HG02623 (cell line): ENCODE data around the gene SPOCD1.

Experiments
- ATAC-seq: cut with Tn5 transposase; IDR thresholded peaks from one replicate; pipeline ENCODE4 v1.9.1; 2021; ENCODE audit warnings: moderate library complexity; ENCODE audit not compliant: unreplicated experiment

The SPOCD1 gene

DNA sequence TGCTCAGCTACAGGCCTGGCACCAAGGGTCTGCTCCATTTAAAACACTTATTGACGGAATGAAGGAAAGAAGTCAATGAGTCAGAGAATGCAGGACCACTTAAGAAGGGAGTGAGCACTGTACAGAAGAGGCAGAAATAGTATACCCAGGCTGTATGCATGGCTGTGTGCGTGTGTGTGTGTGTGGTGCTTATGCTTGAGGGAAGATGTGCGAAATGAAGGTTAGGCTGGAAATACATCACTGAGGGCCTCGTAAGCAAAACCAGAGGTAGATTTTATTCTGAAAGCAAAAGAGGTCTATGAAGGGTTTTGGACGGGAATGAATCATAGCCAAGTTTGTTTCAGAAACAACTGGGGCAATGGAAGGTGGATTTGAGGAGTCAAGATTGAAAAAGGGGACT lies 42.0 kb downstream of the SPOCD1 start:
- no peak for ATAC-seq

DNA sequence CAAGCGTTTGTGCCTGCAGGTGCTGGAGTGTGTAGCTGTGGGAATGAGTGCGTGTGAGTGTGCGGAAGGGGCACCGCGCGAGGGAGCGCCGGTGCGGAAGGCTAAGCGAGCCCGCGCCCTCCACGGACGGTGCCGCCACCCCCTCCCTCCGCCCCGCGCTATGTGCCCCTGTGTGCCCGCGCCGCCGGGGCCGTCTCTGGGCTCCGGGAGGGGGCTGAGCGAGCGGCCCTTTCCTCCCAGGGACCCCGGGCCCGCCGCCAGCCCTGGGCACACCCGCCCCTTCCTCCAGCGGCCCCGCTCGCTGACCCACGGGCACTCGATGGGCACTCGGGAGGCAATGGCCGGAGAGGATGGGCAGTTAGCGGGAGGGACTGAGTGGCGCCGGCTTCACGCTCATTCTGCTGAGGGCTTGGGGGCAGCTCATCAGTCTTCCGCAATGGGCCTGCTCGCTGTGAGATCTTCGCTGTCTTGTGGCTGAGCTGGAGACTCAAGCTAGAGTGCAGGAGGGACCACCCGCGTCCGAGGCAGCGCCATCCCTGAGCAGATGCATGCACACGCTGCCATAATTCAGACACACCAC lies 43.1 kb downstream of the SPOCD1 start:
- ATAC-seq, result no peak

DNA sequence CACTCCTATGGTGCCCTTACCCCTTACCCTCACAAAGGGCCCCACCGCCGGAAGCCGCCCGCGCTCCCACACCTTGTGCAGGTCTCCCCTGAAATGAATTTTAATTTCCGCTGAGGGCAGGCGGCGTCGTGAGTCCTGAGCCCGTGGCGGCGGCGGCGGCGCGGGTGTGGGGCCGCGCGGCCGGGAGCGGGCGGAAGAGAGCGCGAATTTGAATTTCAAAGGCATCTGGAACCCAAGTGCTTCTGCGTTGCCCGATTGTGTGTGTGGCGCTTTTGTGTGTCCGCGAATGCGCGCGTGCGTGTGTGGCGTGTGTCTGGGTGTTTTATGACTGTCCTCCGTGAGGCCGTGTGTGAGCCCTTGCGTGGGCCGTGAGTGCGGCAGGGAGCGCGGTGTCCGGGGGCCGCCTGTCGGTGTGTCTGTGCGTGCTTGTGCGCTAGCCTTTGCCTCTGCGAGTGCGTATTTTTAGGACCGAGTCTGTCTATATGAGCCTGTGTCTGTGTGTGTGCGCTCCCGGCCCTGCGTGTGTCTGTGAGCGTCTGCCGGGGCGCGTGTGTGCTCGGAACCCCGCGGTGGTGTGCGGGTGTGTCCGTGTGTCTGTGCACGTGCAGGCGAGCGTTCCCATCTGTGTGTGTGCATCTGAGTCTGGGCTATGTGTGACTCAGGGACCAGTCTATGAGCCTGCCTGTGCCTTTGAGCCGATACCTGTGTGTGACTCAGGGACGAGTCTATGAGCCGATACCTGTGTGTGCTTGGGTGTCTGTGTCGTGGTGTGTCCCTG lies 43.7 kb downstream of the SPOCD1 start:
- no peak for ATAC-seq

DNA sequence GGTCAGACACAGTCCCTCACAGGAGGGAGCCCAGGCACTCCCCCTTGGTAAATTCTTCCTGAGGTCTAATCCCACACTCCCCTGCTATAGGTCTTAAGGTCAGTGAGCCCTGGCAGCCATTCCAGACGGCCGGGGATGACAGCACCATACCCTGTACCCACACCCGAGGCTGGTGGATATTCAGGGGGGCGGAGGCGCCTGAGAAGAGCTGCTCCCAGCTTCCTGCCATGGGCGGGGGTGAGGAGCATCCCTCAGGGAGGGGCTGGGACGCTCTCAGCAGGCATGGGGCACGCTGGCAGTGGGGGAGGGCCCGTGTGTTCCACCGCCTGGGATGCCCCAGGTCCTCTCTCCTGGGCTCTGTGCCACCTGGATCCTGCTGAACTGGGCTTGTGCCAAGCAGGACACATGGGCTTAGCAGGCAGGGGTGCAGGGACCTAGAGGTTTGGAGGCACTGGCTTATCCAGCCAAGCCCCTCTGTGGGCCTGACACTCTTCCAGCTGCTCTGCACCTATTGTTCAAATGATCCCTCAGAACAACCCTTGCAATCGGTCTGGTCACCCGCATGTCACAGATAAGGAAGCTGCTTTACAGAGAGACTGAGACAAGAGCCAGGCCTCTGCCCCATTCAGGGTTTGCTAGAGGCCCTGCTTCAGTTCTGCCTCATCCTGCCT lies 46.0 kb downstream of the SPOCD1 start:
- no peak for ATAC-seq

DNA sequence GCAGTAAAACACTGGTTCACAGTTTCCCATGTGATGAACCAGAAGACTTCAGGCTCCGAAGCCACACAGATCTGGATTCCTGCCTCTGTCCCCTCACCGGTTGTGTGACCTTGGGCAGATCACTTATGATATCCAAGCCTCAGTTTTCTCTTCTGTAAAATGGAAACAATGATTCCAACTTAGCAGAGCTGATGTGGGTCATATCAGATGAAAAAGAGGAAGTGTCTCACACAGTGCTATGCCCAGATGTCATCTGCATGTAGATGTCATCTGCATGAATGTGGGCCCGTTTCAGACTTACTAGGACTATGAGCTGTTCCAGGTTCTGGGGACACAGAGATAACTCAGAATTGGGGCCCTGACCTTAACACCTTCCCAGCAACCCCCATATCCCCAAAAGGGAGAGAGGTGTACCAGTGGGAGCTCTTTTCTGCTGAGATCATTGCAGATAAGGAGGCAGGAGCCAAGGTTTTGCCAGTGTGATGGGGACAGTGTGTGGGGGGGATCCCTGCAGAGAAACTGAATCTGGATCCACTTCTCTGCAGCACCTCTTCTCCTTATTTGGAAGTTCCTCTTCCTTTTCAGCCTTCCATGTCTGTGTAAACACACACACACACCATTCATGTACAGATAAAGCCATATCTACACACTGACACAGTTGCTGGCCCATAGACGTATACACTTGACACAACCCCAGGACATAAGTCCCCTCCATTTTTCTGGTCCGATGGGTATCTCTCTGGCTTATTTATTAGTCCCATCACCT lies 46.7 kb downstream of the SPOCD1 start:
- no peak for ATAC-seq

DNA sequence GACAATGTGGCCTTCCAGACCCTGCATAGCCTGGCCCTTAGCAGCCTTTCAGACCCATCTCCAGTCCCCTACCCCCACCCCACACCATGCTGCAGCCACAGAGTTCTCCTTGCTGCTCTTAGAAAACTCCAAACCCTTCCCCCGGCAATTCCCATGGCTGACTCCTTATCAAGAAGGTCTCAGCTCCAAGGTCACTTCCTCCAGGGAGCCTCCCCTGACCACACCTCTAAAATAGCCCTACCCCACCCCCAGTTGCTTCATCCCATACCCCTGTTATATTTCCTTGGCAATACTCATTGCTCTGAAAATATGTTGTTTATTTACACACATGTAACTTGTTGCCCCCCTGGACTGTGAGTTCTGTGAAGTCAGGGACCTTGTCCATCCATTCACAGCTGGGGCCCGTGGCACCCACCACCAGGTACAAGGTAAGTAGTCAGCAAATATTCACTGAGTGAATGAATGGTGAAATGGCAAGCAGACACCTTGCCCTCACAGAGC lies 47.4 kb downstream of the SPOCD1 start:
- no peak for ATAC-seq

DNA sequence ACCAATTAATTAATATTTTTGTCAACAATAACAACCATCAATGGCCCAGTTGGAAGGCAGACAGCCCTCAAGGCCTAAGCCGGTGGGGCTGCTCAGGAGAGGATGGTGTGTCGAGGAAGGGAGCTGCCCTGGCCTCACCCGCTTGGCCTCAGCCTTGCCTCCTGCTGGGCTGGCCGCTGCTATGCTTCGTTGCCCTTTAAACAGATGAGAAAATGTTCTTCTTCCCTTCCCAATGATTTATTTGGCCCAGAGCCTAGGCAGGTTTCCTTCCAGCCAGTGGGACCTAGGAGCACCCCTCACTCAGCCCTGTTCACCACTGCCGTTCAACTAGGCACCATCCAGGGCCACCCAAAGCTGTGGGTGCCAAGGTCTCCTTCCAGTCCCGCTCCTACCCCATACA lies 48.6 kb downstream of the SPOCD1 start:
- no peak for ATAC-seq

DNA sequence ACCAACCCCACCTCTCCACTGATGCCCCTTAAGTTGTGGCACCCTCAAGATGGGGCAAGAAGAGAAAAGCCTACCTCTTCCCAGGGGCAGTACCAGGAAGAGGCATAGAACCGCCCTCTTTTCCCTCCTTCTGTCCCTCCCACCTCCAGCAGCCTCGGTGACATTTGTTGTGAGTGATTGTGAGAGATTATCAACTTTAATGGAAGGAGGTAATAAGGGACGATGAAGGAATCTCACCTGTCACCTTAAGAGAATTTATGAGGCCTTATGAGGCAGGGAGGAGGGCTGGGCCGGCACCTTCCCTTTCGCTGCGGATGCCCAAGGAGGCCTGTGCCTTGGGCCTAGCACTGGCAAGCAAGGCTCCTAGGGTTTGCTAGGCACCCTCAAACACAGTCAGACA lies 50.3 kb downstream of the SPOCD1 start:
- ATAC-seq, result no peak

DNA sequence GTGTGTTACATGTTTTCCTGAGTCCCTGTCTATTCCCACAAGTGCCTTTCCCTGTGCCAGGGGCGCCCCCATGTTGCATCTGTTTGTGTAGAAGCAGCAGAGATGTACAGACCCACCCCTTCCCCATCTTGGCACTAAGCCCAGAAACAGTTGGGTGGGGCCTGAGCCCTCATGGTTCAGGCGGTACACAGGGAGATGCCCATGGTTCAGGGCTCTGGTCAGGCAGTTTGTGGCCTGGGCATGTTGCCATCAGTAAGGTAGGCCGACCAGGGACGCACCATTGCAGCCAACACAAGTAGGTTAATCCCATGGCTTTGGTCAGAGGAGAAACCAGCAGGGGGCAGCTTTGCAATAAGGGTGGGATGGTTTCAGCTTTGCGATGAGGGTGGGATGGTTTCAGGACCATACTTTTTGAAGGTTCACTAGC lies 50.8 kb downstream of the SPOCD1 start:
- ATAC-seq, result no peak

DNA sequence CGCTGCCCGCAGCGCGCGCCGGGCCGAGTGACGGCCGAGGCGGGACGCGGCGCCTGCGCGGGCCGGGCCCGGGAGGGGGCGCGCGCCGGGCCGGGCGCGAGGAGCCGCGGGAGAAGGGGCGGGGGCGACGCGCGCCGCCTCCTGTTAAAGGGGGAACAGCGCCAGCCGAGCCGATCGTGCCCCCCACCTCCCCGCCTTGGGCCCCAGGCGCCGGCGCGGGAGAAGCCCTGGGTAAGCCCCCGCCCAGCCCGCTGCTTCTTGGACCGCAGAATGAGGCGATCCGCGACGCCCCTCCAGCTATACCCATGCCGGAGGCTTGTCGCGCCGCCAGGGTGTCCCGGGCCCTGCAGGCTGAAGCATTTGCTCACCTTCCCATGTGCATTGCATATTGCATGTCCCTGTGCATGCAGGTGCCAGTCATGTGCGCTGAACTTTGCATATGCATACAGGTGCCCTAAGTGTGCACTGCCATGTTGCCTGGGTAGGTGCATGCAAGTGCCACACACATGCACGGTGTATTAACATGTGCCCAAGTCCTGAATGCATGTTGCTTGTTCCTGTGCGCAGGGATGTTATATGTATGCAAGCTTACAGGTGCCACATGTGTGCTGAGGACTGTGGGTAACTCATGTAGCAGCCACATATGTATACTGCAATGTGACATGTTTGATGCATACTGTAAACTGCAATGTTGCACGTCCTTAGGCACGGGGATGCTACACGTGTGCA lies 51.3 kb downstream of the SPOCD1 start, which contains the start of gene ADGRB2:
Gene ADGRB2 (minus strand): TSS at position 29 of the 729 bp plus-strand sequence. CDS start 7,119 bp downstream, outside the sequence.
- ATAC-seq, result no peak

DNA sequence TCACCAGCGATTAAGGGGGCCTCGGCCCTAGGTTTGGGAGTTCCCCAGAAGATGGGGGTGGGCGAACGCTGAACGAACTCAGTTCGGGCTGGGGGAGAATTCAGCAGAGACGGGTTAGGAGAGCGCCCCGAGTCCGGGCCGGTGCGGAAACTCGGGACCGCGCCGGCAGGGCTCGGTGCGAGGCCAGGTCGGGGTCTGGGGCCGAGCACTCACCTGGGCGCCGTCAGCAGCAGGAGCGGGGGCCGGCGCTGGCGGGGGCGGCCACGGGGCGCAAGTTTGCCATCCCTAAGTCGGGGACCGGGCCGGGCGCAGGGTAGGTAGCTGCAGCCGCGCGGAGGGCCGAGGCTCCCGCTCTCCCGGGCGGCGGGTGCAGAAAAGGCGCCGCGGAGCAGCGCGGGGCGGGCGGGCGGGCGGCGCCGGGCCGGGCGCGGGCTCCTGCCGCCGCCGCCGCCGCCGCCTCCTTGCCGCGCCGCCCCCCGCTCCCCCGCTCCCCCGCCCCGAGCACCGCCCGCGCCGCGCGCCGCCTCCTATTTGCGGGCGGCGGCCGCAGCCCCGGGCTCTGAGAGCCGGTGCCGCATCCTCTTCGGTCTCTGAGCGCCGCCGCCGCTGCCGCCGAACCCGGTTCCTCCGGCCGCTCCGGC lies 52.0 kb downstream of the SPOCD1 start:
- no peak for ATAC-seq

DNA sequence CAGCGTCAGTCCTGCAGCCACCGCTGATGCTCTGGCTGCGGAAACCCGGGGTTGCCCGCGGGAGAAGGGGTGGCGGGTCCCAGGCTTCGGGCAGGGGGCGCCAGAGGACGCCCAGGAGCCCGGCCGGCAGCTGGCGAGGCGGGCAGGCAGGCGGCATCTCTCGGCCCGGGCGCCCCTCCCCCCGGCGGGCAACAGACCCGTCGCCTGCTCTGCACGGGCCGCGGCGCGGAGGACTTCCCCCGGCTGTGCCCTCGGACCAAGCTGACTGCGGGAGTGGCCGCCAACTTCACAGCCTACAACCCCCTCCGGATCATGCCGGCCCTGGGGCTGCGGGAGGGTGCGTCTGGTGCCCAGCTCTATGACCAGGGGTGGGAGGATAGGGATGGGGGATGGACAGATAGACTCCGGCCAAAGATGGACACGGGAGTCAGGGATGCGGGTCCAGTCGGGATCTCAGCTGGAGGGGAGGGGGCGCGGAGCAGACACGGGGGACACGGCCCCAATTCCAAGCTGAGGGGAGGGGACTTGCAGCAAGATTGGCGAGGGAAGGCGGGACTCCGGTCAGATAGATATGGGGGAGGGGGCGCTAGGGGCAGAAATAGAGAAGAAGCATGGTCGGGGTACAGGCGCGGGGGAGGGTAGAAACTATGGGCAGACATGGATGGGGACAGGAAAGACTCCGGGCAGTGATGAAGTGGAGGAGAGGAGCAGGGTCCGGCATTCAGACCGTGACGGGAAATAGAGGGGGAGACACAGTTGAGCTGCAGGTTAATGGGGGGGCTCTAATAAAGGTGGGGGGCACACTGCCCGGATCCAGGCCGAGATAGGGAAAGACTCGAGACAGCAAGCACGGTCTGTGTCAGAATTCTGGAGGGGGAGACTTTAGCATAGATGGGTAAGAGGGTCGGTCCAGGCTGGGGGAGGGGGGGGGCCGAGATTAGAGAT lies 52.8 kb downstream of the SPOCD1 start:
- ATAC-seq, result no peak

DNA sequence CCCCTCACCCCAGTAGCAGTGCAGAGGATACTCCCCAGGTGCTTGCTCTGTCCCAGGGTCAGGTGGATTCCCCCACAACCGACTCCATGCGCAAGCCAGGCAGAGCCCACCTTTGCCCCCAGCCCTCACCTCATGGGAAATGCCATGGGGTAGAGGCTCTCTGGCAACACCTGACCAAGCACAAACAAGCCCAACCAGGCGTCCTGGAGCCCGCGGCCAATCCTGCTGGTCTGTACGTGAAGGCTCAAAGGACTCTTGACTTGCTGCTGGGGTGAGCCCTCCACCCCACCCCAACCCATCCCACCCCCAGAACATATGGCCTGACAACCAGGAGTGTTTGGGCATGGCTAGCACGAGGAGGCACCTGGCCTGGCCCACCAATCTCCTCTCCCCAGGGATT lies 53.5 kb downstream of the SPOCD1 start:
- ATAC-seq, result no peak

DNA sequence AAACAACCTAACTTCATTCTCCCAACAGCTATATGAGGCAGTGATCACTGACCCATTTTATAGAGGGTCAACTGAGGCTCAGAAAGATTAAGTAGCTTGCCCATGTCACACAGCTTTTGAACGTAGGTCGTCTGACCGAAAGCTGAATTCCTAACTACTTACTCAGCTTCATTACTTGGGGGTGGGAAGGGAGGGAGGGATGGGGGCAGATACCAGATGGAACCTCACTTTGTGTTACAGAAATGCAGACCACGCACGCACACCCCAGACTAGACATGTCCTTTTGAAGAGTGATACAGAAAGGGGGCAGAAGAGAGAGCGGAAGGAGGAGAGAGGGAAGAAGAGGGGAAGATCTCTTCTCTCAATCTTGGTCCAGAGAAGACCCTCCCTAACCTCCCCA lies 53.9 kb downstream of the SPOCD1 start:
- ATAC-seq, result no peak

DNA sequence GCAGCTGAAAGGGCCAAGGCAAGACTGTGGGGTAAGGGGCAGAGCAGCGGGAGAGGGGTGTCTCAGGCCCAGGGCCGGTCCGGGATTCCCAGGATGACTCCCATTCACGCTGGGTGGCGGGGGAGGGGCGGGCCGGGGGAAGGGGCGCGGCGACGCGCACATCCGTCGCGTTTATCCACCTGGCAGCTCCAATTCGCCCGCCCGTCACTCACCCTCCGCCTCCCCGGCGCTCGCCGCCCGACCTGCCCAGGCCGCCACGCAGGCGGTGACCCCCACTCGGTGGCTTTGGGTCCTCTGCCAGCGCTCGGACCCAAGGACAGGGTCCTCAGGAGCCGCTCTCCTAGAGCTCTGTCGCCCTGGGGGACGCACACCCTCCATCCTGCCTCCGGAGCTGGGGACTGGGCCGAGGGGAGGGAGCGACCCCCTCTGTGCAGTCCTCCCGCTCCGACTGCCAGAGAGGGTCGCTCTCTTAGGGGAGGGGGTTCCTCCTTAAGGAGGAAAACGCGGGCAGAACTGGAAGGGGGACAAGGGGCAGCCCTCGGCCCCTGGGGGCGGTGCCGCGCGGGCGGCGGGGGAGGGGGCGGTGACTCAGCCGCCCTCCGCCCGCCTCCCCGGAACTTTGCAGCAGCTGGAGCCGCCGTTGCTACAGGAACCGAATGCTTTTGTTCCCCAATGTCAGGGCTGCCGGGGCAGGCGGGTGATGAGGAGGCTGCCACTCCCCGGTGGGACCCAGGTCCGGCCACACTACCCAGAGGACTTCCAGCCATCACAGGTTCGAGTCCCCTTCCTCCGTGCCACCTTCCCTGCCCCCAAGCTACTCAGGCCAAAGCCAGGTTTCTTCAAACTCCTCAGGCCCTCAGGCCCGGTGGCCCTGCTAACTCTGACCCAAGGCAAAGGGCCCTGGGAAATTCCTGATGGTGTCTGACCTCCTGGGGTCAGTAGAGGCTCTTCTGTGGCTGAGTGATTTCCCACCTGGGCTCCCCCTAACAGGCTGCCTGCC lies 55.1 kb downstream of the SPOCD1 start:
- no peak for ATAC-seq

DNA sequence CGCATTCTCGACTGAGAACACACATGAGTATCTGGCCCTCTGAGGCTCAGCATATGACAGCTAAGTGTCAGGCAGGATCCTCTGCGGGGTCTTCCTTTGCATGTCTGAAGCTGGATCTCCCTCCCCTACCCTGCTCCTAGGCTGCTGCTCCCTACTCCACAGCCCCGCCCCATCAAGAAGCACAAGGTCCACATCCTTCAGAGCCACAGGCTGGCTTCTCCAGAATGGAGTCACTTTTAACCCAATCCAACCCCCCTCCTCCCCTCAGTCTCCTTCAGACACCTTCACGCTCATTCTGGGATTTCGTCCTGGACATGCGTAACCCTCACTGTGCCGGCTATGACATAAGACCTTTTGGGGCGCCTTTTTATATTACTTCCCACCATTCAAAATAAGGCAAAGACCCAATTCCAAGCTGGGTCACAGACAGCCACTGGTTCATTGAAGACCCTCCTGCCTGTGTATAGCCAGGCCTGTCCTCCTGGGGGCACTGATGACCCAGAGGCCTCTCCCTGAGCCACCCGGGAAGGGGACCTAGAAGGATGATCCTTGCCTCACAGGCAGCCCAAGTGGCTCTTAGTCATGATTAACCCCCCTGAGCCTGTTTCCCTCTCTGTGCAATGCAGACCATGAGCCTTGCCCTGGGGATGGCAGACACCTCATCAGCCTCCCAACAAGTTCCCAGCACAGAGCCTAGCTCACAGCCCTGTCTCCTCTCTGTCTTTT lies 56.4 kb downstream of the SPOCD1 start:
- no peak for ATAC-seq

DNA sequence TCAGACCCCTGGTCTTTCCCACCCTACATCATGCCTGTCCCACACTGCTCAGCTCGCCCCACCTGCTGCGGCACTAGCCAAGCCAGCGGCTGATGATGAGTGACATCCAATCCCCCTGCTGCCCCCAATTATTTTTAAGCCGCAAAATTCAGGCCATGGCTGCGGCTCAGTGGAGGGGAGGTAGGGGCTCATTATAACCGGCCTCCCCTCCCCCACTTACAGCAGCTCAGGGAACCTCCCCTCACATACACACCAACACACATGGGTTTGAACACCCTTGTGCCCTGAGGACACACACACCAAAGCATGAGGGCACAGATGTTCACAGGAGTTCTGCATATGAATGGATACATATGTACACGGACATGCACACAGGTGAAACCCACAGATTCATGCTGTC lies 57.0 kb downstream of the SPOCD1 start:
- no peak for ATAC-seq
